Measurements from ENCODE around the gene LRRC36.

LRRC36 gene

GRCh38 chr16:67393788-67394154 lies 67.2 kb downstream of the LRRC36 start:
- Histone ChIP-seq H3K4me3 (ENCODE audit: low read length, poor library complexity, severe bottlenecking) (no peak overlapping the region), H3K27me3 (ENCODE audit: insufficient read depth, low read length, poor library complexity, severe bottlenecking) (no peaks in the 10 kb centered on the region), H3F3A (ENCODE audit: low read depth) (no peaks in the 10 kb centered on the region), H2AFZ (ENCODE audit: low read length) (no peak overlapping the region), H3K9me3 (ENCODE audit: insufficient read depth, low read depth, low read length) (no peaks in the 10 kb centered on the region), H4K20me1 (ENCODE audit: insufficient read depth, low read length, poor library complexity, severe bottlenecking) (no peaks in the 10 kb centered on the region), H3K9ac (ENCODE audit: low read depth, low read length, poor library complexity, severe bottlenecking) (no peak overlapping the region), H3K4me2 (ENCODE audit: low read depth, low read length, poor library complexity, severe bottlenecking) (no peak overlapping the region), H3K4me1 (ENCODE audit: insufficient read depth, low read length, poor library complexity, severe bottlenecking) (no peaks in the 10 kb centered on the region), H3K36me3 (ENCODE audit: insufficient read depth, low read length) (no peaks in the 10 kb centered on the region), H3K79me2 (ENCODE audit: insufficient read depth, low read length) (no peaks in the 10 kb centered on the region), H3K9me2 (replicated peaks; ENCODE audit: low read depth, low read length) (no peaks in the 10 kb centered on the region)
- no peak for TF ChIP-seq EZH2phosphoT487 (IDR thresholded peaks at IDR 0.05; ENCODE audit: borderline replicate concordance)
- TF ChIP-seq, protein P1, sequence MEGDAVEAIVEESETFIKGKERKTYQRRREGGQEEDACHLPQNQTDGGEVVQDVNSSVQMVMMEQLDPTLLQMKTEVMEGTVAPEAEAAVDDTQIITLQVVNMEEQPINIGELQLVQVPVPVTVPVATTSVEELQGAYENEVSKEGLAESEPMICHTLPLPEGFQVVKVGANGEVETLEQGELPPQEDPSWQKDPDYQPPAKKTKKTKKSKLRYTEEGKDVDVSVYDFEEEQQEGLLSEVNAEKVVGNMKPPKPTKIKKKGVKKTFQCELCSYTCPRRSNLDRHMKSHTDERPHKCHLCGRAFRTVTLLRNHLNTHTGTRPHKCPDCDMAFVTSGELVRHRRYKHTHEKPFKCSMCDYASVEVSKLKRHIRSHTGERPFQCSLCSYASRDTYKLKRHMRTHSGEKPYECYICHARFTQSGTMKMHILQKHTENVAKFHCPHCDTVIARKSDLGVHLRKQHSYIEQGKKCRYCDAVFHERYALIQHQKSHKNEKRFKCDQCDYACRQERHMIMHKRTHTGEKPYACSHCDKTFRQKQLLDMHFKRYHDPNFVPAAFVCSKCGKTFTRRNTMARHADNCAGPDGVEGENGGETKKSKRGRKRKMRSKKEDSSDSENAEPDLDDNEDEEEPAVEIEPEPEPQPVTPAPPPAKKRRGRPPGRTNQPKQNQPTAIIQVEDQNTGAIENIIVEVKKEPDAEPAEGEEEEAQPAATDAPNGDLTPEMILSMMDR (conservative IDR thresholded peaks at IDR 0.05; ENCODE audit: low read length): no peak

DNA sequence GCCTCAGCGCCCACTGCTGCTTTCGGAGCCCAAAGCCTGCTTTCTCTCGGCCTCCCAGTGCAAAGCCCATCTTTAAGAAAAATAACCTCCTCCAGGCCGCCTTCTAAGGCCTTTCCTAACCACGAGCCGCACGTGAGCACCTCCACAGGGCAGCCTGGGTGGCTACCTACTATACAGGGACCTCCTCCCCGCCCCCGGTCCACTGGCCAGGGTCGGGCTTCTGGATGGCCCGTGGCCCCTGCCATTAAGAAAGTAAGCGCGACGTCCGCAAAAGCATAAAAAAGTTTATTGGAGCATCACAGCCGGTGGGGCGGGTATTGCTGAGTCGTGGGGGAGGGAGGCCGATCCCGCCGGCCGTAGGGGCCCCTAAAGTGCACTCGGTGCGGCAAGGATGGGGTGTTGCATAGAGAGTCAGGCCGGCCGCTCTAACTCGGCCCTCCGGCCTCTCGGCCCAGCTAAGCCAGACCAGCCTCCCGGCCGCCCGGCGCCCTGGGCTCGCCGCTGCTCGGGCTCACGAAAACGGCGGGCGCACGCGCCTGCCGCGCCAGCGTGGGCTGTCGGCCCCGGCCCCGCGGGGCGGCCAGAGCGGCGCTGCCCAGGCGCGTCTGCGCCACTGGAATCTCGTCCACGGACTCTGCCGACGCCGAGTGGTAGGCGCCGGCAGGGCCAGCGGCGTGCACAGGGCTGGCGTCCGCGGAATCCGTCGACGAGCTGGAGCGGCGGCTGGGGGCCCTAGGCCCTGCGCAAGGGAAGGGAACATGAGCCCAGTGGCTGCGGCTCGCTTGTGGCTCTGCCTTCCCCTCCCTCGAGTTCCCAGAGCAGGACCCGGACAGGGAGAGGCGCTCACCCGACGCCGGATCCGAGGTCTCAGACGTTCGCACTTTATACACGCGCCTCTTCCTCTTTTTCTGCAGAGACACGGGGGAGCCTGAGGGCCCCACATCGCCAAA lies 67.8 kb downstream of the LRRC36 start:
- no peaks in the 10 kb centered on the region for H3K9me2 ChIP-seq (replicated peaks; ENCODE audit: low read depth, low read length)
- no peaks in the 10 kb centered on the region for H3K79me2 ChIP-seq (ENCODE audit: insufficient read depth, low read length)
- H3K27me3 ChIP-seq (ENCODE audit: insufficient read depth, low read length, poor library complexity, severe bottlenecking): no peaks in the 10 kb centered on the region
- H3K4me1 ChIP-seq (ENCODE audit: insufficient read depth, low read length, poor library complexity, severe bottlenecking): no peaks in the 10 kb centered on the region
- H3K9me3 ChIP-seq (ENCODE audit: insufficient read depth, low read depth, low read length): no peaks in the 10 kb centered on the region
- H2AFZ ChIP-seq (ENCODE audit: low read length): no peak overlapping the region
- H3K4me3 ChIP-seq (ENCODE audit: low read length, poor library complexity, severe bottlenecking): no peak overlapping the region
- H3K9ac ChIP-seq (ENCODE audit: low read depth, low read length, poor library complexity, severe bottlenecking): no peak overlapping the region
- TF ChIP-seq EZH2phosphoT487 (IDR thresholded peaks at IDR 0.05; ENCODE audit: borderline replicate concordance): no peak
- TF ChIP-seq, protein P1 (conservative IDR thresholded peaks at IDR 0.05; ENCODE audit: low read length): no peak
- H3F3A ChIP-seq (ENCODE audit: low read depth): no peaks in the 10 kb centered on the region
- no peaks in the 10 kb centered on the region for H3K36me3 ChIP-seq (ENCODE audit: insufficient read depth, low read length)
- H3K4me2 ChIP-seq (ENCODE audit: low read depth, low read length, poor library complexity, severe bottlenecking): no peak overlapping the region
- no peaks in the 10 kb centered on the region for H4K20me1 ChIP-seq (ENCODE audit: insufficient read depth, low read length, poor library complexity, severe bottlenecking)

GRCh38 chr16:67395105-67395457 lies 68.5 kb downstream of the LRRC36 start:
- H3F3A ChIP-seq (ENCODE audit: low read depth): no peaks in the 10 kb centered on the region
- H3K4me3 ChIP-seq (ENCODE audit: low read length, poor library complexity, severe bottlenecking): no peak overlapping the region
- no peaks in the 10 kb centered on the region for H4K20me1 ChIP-seq (ENCODE audit: insufficient read depth, low read length, poor library complexity, severe bottlenecking)
- H3K4me1 ChIP-seq (ENCODE audit: insufficient read depth, low read length, poor library complexity, severe bottlenecking): no peaks in the 10 kb centered on the region
- H3K9me3 ChIP-seq (ENCODE audit: insufficient read depth, low read depth, low read length): no peaks in the 10 kb centered on the region
- no peaks in the 10 kb centered on the region for H3K36me3 ChIP-seq (ENCODE audit: insufficient read depth, low read length)
- no peak overlapping the region for H3K4me2 ChIP-seq (ENCODE audit: low read depth, low read length, poor library complexity, severe bottlenecking)
- no peaks in the 10 kb centered on the region for H3K9me2 ChIP-seq (replicated peaks; ENCODE audit: low read depth, low read length)
- no peak overlapping the region for H3K9ac ChIP-seq (ENCODE audit: low read depth, low read length, poor library complexity, severe bottlenecking)
- H3K79me2 ChIP-seq (ENCODE audit: insufficient read depth, low read length): no peaks in the 10 kb centered on the region
- no peaks in the 10 kb centered on the region for H3K27me3 ChIP-seq (ENCODE audit: insufficient read depth, low read length, poor library complexity, severe bottlenecking)
- no peak overlapping the region for H2AFZ ChIP-seq (ENCODE audit: low read length)
- no peak for TF ChIP-seq EZH2phosphoT487 (IDR thresholded peaks at IDR 0.05; ENCODE audit: borderline replicate concordance)
- TF ChIP-seq, protein P1 (conservative IDR thresholded peaks at IDR 0.05; ENCODE audit: low read length): no peak

Measured in Loucy (cell line).